Motor neuron (in vitro differentiated cells): Measurements from ENCODE around the gene DES. TPM values are rescaled to one million over a fixed set of nuclear protein-coding genes. Genes with fewer than 3 reads are reported as not detected.

ENCODE experiments used
- ATAC-seq, 8 experiments: fragments of 200-7000 bp; cut with Tn5 transposase; replicated peaks in 6 of 8; 2 replicates each; pipeline ENCODE4 v1.8.0; 2021; ENCODE audit warnings: mild to moderate bottlenecking in 8 of 8, moderate library complexity in 8 of 8
- H3K27ac ChIP-seq, 2 donors: fragments of 250-450 bp; sonication (Bioruptor Pico); 2 replicates each; pipeline ENCODE4 v1.9.0; 2021; ENCODE audit warnings: antibody characterized with exemption in 2 of 2, mild to moderate bottlenecking in 2 of 2, moderate library complexity in 1 of 2
- H3K4me1 ChIP-seq, 2 donors: fragments of 250-450 bp; sonication (Bioruptor Pico); replicated peaks in 1 of 2; 2 replicates each; pipeline ENCODE4 v1.6.1; 2021; ENCODE audit warnings: antibody characterized with exemption in 2 of 2, mild to moderate bottlenecking in 2 of 2, moderate library complexity in 1 of 2
- H3K4me3 ChIP-seq, 5 donors: fragments of 250-450 bp; sonication (Bioruptor Pico); 2 replicates each; pipeline ENCODE4 v1.9.0; 2021; ENCODE audit warnings: antibody characterized with exemption in 5 of 5, mild to moderate bottlenecking in 5 of 5, moderate library complexity in 4 of 5
- WGBS, 10 experiments: fragments of 450-650 bp; shearing (Covaris generic); methylation state at CpG; one replicate each; pipeline ENCODE4 v1.0.0; 2022; 5-methylcytosine and 5-hydroxymethylcytosine counted together
- in situ Hi-C, 9 experiments: fragments of 400-800 bp; cut with MboI; loops; one replicate each; pipeline ENCODE4 v1.15.0; 2021; ENCODE audit warnings: low sequenced_read_pairs in 9 of 9, low pct_unique_long_range_greater_than_20kb in 2 of 9; ENCODE audit not compliant: unreplicated experiment in 9 of 9
- total RNA-seq, 8 experiments: library from RNA; unstranded; fragments of 300-600 nt; gene quantifications; 2 replicates each; pipeline versions ENCODE4 v1.2.3 to v1.2.4, GENCODE V29; 2022

DES gene
- total RNA-seq, 8 experiments from 2014 or later = 0.33 to 1.0 (median 0.76) TPM; not detected in 2

- WGBS, 10 experiments = 0 to 100% (median 58%) methylated on average over 1 to 5 of the region's 5 CpGs; no CpG with 5 or more reads in 2 of the 10 experiments
- in situ Hi-C loops = loop anchor here in 1 of 9 experiments (25.0 kb wide), 1 partner anchor 97 kb away; the partner anchor contains the start of gene ASIC4
- ATAC-seq = no peak
- no peak overlapping the region for H3K27ac ChIP-seq
- peaks cover 0 to 21% of the 10 kb centered on the region in 2 donors for H3K4me1 ChIP-seq
- no peak overlapping the region for H3K4me3 ChIP-seq
These were observed 2.5 kb upstream of the DES start for GRCh38 chr2:219415580-219416234.

- ATAC-seq = peak in 1 of 8 experiments; percentile 12
- Histone ChIP-seq H3K4me1 (peaks cover 0 to 21% of the 10 kb centered on the region in 2 donors), H3K4me3 (no peak overlapping the region), H3K27ac (no peak overlapping the region)
- WGBS, 10 experiments = 0 to 60% (median 19%) methylated on average over 1 to 3 of the region's 3 CpGs; no CpG with 5 or more reads in 1 of the 10 experiments
- in situ Hi-C loops = loop anchor here in 1 of 9 experiments (25.0 kb wide), 1 partner anchor 96 kb away; the partner anchor contains the start of gene ASIC4
These were observed 2.0 kb upstream of the DES start for GRCh38 chr2:219416235-219416602.

GRCh38 chr2:219416938-219417337, 1.2 kb upstream of the DES start:
- in situ Hi-C loops = loop anchor here in 1 of 9 experiments (25.0 kb wide), 1 partner anchor 95 kb away; the partner anchor contains the start of gene ASIC4
- 60 to 82% (median 80%) methylated on average over 1 to 2 of the region's 4 CpGs; no CpG with 5 or more reads in 6 of the 10 experiments for WGBS, 10 experiments

GRCh38 chr2:219417374-219417773, 803 bp upstream of the DES start:
- H3K27ac ChIP-seq = no peak overlapping the region
- H3K4me3 ChIP-seq = no peak overlapping the region
- ATAC-seq = no peak
- H3K4me1 ChIP-seq = peaks cover 0 to 21% of the 10 kb centered on the region in 2 donors
- in situ Hi-C loops = loop anchor here in 1 of 9 experiments (25.0 kb wide), 1 partner anchor 95 kb away; the partner anchor contains the start of gene ASIC4
- WGBS, 10 experiments = 90 to 100% (median 100%) methylated on average over 1 to 2 of the region's 9 CpGs; no CpG with 5 or more reads in 7 of the 10 experiments

More at GRCh38 chr2:219416938-219417337, 1.2 kb upstream of the DES start:
- ATAC-seq = no peak
- Histone ChIP-seq H3K27ac (no peak overlapping the region), H3K4me3 (no peak overlapping the region), H3K4me1 (peaks cover 0 to 21% of the 10 kb centered on the region in 2 donors)

- Histone ChIP-seq H3K27ac (no peak overlapping the region), H3K4me3 (no peak overlapping the region), H3K4me1 (peaks cover under 1 to 21% of the 10 kb centered on the region in 2 donors)
- WGBS, 10 experiments = 61 to 100% (median 100%) methylated on average over 1 to 5 of the region's 12 CpGs; no CpG with 5 or more reads in 7 of the 10 experiments
- in situ Hi-C loops = loop anchor here in 1 of 9 experiments (25.0 kb wide), 1 partner anchor 93 kb away; the partner anchor contains the start of gene ASIC4
- ATAC-seq = no peak
These were observed 791 bp downstream of the DES start for GRCh38 chr2:219419012-219419324.

- 20 to 100% (median 95%) methylated on average over 1 to 3 of the region's 9 CpGs; no CpG with 5 or more reads in 6 of the 10 experiments for WGBS, 10 experiments
These were observed 1.4 kb downstream of the DES start for GRCh38 chr2:219419331-219420197.

GRCh38 chr2:219420687-219421086, 2.5 kb downstream of the DES start:
- no peak overlapping the region for H3K4me3 ChIP-seq
- H3K27ac ChIP-seq = no peak overlapping the region
- ATAC-seq = no peak
- in situ Hi-C loops = loop anchor here in 1 of 9 experiments (25.0 kb wide), 1 partner anchor 92 kb away; the partner anchor contains the start of gene ASIC4
- 91 to 100% (median 97%) methylated on average over 2 to 8 of the region's 8 CpGs; no CpG with 5 or more reads in 5 of the 10 experiments for WGBS, 10 experiments
- peaks cover 10 to 28% of the 10 kb centered on the region in 2 donors for H3K4me1 ChIP-seq

More at GRCh38 chr2:219419331-219420197, 1.4 kb downstream of the DES start:
- Histone ChIP-seq H3K27ac (no peak overlapping the region), H3K4me3 (no peak overlapping the region), H3K4me1 (peaks cover 6 to 26% of the 10 kb centered on the region in 2 donors)
- ATAC-seq = peak in 5 of 8 experiments; percentile 17 to 71 (median 44)
- in situ Hi-C loops = loop anchor here in 1 of 9 experiments (25.0 kb wide), 1 partner anchor 93 kb away; the partner anchor contains the start of gene ASIC4

GRCh38 chr2:219421323-219421722, 3.1 kb downstream of the DES start:
- Histone ChIP-seq H3K4me1 (peaks cover 10 to 23% of the 10 kb centered on the region in 2 donors), H3K27ac (no peak overlapping the region), H3K4me3 (no peak overlapping the region)
- in situ Hi-C loops = loop anchor here in 1 of 9 experiments (25.0 kb wide), 1 partner anchor 91 kb away; the partner anchor contains the start of gene ASIC4
- 52 to 100% (median 85%) methylated on average over 1 to 4 of the region's 17 CpGs; no CpG with 5 or more reads in 4 of the 10 experiments for WGBS, 10 experiments
- ATAC-seq = no peak

- WGBS, 10 experiments = 50 to 100% (median 80%) methylated on average over 1 to 4 of the region's 8 CpGs; no CpG with 5 or more reads in 1 of the 10 experiments
- Histone ChIP-seq H3K4me1 (peaks cover 10 to 20% of the 10 kb centered on the region in 2 donors), H3K27ac (no peak overlapping the region), H3K4me3 (no peak overlapping the region)
- no peak for ATAC-seq
- in situ Hi-C loops = loop anchor here in 1 of 9 experiments (25.0 kb wide), 1 partner anchor 89 kb away; the partner anchor contains the start of gene ASIC4
These were observed 4.9 kb downstream of the DES start for GRCh38 chr2:219422952-219423534.

- WGBS, 10 experiments = 20 to 89% (median 80%) methylated on average over 1 to 7 of the region's 14 CpGs; no CpG with 5 or more reads in 2 of the 10 experiments
- no peak for ATAC-seq
These were observed 5.6 kb downstream of the DES start for GRCh38 chr2:219423652-219424377.

GRCh38 chr2:219425238-219426067, 7.3 kb downstream of the DES start:
- 72 to 92% (median 82%) methylated on average over 1 to 4 of the region's 8 CpGs; no CpG with 5 or more reads in 5 of the 10 experiments for WGBS, 10 experiments
- ATAC-seq = no peak
- in situ Hi-C loops = no loop called here
- H3K27ac ChIP-seq = no peak overlapping the region
- peaks cover 7 to 10% of the 10 kb centered on the region in 2 donors for H3K4me1 ChIP-seq
- no peak overlapping the region for H3K4me3 ChIP-seq

More at GRCh38 chr2:219423652-219424377, 5.6 kb downstream of the DES start:
- no peak overlapping the region for H3K27ac ChIP-seq
- peaks cover 10 to 14% of the 10 kb centered on the region in 2 donors for H3K4me1 ChIP-seq
- in situ Hi-C loops = loop anchor here in 1 of 9 experiments (25.0 kb wide), 1 partner anchor 88 kb away; the partner anchor contains the start of gene ASIC4
- no peak overlapping the region for H3K4me3 ChIP-seq
